GM10266 (cell line): ENCODE measurements around the gene CLDN22.

Experiments used
- DNase-seq: peaks from one replicate; pipeline ENCODE4 v3.0.0; 2012; ENCODE audit errors: extremely low spot score
- TF ChIP-seq, protein P1 (sequence below): IDR thresholded peaks from 2 replicates; pipeline ENCODE4 v1.5.1; 2012; ENCODE audit warnings: mild to moderate bottlenecking, low read depth; ENCODE audit not compliant: control insufficient read depth, insufficient read depth; ENCODE audit errors: missing control alignments

Gene CLDN22

DNA sequence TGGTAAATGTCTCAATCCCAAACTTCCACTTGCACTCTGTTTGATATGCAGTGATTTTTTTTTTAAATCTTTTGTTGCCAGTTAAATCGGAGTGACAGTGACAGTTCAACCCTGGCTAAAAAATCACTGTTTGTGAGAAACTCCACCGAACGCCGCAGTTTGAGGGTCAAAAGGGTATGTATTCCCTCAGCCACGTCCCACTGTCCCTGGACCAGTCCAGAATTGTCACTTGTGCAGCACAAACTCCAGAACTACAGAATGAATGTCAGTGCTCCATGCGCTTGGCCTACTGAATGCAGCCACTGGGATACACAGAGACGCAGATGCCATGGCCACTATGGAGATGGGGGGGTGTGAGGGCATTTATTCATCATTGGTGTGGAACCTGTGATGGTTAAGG lies 34.2 kb downstream of the CLDN22 start:
- TF ChIP-seq, protein P1, sequence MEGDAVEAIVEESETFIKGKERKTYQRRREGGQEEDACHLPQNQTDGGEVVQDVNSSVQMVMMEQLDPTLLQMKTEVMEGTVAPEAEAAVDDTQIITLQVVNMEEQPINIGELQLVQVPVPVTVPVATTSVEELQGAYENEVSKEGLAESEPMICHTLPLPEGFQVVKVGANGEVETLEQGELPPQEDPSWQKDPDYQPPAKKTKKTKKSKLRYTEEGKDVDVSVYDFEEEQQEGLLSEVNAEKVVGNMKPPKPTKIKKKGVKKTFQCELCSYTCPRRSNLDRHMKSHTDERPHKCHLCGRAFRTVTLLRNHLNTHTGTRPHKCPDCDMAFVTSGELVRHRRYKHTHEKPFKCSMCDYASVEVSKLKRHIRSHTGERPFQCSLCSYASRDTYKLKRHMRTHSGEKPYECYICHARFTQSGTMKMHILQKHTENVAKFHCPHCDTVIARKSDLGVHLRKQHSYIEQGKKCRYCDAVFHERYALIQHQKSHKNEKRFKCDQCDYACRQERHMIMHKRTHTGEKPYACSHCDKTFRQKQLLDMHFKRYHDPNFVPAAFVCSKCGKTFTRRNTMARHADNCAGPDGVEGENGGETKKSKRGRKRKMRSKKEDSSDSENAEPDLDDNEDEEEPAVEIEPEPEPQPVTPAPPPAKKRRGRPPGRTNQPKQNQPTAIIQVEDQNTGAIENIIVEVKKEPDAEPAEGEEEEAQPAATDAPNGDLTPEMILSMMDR, result no peak
- no peak for DNase-seq

DNA sequence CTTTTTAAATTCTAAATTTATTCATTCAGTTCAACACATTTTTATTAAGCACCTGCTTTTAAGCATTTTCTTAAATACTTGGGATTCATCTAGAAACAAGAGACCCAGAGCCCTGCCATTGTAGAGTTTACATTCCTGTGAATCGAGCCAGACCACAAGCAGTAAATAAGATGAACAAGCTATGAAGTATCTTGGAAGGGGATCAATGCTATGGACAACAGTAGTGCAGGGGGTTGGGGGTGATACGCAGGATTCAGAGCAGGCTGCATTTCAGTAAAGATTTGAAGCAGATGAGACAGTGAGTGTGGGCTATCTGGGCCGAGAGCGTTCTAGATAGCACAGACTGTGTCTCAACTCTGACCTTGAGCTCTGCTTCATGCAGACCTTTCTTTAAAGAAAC lies 35.1 kb downstream of the CLDN22 start:
- TF ChIP-seq, protein P1, result no peak
- DNase-seq, result no peak

DNA sequence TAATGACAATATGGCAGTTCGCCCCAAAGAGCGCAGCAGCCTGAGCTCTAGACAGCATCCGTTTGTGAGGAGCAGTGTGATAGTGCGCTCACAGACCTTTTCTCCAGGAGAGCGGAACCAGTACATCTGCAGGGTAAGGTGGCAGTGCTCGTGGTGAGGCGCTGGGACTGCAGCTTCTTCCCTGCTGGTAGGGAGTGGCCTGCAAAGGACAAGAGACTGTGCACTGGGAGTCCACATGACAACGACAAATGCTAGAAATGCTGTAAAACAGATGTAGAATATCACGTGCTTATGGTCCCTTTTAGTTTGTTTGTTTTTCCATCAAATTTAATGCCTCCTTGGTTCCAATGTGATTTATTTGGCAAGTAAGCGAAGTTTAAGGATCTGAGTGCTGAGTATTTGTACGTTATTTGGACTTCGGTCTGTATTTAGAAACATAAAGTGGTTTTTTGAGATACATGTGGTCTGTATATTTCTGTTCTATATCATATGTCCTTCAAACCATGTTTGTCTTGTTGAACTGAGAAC lies 35.8 kb downstream of the CLDN22 start:
- TF ChIP-seq, protein P1, result no peak
- no peak for DNase-seq

DNA sequence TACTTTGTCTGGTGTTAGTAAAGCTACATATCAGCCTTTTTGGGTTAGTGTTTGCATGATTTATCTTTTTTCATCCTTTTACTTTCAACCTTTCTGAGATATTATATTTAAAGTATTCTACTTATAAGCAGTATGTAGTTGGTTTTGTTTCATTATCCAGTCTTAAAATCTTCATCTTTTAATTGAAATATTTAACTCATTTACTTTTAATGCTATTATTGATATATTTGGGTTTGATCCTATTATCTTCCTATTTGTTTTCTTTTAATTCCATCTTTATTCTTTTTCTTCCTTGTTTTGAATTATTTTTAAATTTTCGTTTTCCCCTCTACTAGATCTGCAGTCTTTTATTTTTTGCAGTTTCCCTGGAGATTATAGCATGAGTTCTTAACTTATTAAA lies 44.0 kb downstream of the CLDN22 start:
- no peak for DNase-seq
- TF ChIP-seq, protein P1, result no peak

DNA sequence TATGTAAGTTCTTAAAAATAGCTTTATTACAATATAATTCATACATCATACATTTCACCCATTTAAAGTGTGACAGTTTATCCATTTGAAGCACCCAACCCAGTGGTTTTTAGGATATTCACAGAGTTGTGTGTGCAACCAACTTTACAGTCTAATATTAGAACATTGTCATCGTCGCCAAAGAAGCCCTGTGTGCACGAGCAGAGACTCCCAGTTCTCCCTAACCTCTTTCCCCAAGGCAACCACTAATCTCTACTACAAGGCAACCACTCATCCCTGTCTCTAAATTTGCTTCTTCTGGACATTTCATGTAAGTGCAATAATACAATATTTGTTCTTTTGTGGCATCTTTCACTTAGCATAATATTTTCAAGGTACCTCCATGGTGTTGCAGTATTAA lies 47.7 kb downstream of the CLDN22 start:
- TF ChIP-seq, protein P1, result no peak
- no peak for DNase-seq

DNA sequence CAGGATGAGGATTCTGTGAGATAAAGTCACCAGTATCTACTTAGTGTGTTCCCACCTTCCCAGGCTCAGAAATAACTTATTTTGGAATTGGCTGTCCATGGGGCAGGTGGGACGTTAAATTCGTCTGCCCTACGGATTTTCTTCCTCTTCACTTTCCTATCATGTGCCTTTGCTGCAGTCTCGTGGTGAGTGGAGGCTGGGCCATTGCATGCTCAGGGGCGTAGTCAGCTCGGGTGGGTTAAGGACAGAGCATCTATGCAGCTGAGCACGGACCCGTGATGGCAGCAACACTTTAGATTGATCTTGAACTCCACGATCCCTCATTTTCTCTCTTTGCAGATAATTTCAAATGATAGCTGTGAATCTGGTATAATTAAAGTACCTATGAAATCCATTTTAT lies 51.5 kb downstream of the CLDN22 start:
- TF ChIP-seq, protein P1, result no peak
- DNase-seq, result no peak
